GM18867 (cell line): ENCODE measurements around the gene OTOG.
A peak's percentile ranks its signal among the peaks of the same experiment; 100 is the strongest.

Experiments
- ATAC-seq: cut with Tn5 transposase; IDR thresholded peaks from one replicate; pipeline ENCODE4 v1.9.1; 2021; ENCODE audit warnings: mild to moderate bottlenecking, moderate library complexity; ENCODE audit not compliant: unreplicated experiment

OTOG gene

GRCh38 chr11:17547051-17547577, at the start of gene OTOG:
Gene OTOG (plus strand): TSS chr11:17547259. CDS start chr11:17547373, 114 bp downstream.
- no peak for ATAC-seq

- no peak for ATAC-seq
Observed at GRCh38 chr11:17498058-17498457, 49.0 kb upstream of the OTOG start.

- ATAC-seq = peak; percentile 74
Observed at GRCh38 chr11:17498475-17498874, 48.6 kb upstream of the OTOG start.

GRCh38 chr11:17500673-17501072, 46.4 kb upstream of the OTOG start:
- ATAC-seq = no peak

DNA sequence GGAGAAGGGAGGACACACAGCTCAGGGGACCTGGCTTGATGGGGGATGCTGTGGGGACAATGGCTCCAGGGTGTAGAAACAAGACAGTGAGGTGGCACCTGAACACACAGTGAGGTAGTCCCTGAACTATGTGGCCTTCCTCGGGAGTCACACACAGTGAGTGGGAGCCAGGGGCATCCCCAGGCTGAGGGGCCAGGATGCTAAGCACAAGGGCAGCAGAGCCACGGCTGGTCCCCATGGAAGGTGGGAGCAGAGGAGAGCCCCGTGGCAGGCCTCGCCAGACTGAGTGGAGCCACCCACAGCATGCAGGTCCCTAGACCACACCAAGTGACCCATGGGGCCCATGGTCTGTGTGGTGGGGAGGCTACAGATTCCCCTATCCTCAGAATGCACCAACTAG, 44.4 kb upstream of the OTOG start:
- no peak for ATAC-seq

DNA sequence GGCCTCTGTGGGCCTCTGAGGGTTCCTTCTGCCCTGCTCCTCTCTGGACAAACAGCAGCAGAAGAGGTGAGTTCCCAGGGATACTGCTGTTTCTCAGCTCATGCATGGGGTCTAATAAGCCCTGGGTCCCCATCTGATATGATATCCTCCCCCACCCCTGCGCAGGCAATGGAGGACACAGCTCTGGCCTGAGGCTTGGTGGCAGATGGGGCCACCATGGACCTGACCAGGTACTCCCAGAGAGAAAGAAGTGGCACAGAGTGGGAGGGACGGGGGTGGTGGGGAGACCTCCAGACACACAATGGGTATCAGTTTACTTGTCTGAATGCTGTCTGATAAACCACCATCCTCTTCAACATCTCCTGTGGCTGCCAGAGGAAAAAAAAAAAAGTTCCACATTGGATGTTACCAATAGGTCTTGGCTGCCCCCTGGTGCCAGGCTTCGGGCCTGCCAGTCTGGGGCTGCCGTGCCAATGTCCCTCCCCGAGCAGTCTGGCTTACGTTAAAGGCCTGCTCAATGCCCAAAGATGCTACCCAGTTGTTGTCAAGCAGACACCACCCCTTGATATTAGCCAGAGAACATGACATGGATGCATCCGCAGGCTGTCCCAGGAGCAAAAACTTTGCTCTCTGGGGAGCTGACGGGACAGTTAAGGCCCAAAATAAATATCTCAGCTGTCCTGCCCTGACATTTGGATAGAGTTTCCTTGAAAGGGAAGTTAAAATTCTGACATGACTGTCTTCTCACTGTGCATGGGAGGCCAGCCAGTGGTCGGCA, 42.5 kb upstream of the OTOG start:
- ATAC-seq = peak; percentile 65

- no peak for ATAC-seq
Observed at GRCh38 chr11:17505146-17505545, 41.9 kb upstream of the OTOG start.

- no peak for ATAC-seq
Observed at GRCh38 chr11:17506314-17506713, 40.7 kb upstream of the OTOG start.

DNA sequence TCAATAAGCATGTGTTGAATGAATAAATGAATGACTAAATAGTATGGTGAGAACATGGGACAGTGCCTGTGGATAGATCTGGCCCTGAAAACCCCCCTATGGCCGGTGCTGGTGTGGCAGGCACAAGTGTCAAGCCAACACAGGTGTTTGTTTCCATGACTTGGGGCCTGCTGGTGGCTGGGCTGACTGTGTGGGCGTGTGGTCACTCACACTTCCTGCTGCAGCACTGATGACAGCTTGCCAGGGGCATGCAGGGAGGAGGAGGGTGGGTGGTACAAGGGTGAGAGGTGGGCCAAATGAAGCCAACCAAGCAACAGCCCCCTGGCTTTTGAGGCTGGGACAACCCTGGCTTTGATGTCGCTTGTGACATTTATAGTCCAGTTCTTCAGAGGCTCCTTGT, 40.1 kb upstream of the OTOG start:
- ATAC-seq = peak; percentile 81

DNA sequence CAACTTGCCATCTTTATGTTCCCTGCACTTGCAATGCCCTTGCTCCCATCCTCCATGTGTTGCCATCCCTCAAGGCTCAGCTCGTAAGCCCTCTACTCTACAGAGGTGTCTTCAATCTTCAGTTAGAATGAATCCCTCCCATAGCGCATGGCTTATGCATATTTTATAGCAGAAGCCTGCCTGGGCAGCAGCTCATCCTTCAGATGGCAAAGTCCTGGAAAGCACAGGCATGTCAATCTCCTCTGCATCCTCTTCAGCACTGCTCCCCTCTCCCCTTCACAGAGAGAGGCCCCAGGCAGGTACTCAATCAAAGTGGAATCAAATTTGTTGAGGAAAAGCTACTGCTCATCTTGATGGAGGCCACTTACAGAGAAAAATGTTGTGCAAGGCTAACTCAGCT, 39.3 kb upstream of the OTOG start:
- ATAC-seq = no peak

DNA sequence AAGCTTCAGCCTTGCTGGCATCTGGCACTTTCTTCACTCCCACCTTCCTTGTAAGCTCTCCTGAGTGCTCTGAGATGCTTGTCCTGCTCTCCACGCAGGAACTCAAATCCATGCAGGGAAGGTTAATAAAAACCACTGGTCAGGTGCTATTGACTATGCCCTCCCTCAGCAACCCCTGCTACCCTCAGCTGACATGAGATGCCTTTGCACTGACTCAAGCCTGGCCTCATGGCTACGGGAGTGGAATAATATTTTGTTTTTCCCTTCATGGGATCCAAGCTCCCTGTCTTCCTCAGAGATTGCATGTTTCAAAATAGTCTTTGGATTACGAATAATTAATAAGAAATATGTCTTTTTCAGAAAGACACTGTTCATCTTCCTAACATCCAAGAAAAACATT, 38.8 kb upstream of the OTOG start:
- ATAC-seq = no peak

DNA sequence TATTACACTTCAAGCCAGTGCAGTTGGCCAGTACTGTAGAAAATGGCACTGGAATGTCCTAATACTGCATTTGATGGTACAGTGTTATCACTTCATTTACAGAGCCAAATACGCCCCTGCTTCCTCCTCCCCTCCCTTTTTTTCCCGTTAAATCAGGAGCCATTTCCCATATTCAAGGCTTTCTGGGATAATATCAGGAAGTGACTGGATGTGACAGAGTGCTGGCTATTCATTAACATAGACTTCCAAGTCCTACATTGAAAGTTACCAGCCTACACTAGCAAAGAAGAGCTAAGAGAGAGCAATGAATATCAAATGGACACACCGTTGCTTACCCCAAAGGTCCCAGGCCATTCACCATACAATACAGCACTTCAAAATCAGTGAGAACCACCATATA, 38.3 kb upstream of the OTOG start:
- ATAC-seq = no peak

DNA sequence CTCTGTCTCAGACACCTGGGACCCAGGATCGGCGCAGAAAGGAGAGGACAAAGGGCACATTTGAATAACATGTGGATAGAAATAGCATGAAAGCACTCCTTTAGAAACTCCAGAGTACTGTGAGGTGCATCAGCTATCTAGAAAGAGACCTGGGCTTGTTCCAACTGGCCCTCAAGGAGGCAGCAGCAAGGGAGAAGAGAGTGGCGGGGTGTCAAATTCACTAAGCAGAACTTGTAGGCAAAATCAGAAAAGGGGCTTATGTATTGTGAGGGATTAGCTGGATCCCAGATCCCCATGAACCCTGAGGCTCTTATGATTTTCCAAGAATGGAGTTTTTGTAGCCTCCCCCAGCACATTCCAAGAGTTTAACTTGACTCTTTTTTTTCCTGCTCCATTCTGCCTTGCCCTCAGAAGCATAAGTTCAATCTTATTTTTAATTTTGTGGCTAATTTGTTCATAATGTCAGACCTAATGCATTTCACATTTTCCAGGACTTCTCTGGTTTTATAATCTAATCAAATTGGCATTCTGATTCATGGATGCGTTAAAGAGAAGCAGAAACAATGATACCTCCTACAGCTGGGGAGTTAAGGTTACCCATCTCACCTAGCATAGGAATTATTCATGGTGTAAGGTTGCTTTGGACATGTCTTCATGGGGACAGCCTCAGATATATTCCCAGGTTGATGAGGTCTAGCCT, 36.4 kb upstream of the OTOG start:
- ATAC-seq = no peak

- ATAC-seq = no peak
Observed at GRCh38 chr11:17511571-17511970, 35.5 kb upstream of the OTOG start.

GRCh38 chr11:17512101-17512500, 35.0 kb upstream of the OTOG start:
- no peak for ATAC-seq

DNA sequence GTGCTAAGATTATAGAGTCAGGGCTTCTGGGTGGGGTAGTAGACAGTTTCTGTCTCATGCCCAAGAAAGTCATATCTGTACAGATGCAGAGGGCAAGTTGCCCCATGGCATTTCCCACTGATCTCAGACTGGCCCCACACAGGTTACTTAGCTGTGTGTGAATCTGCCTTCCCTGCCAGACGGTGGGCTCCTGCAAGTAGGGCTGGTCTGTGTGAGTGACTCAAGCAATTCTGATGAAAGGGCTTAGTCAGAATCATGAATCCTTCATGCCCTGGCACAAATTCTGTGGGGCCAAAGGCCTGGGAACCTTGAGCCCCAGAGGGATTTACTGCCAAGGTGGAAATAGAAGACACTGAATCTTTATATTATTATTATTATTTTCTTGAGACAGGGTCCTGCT, 33.2 kb upstream of the OTOG start:
- no peak for ATAC-seq

DNA sequence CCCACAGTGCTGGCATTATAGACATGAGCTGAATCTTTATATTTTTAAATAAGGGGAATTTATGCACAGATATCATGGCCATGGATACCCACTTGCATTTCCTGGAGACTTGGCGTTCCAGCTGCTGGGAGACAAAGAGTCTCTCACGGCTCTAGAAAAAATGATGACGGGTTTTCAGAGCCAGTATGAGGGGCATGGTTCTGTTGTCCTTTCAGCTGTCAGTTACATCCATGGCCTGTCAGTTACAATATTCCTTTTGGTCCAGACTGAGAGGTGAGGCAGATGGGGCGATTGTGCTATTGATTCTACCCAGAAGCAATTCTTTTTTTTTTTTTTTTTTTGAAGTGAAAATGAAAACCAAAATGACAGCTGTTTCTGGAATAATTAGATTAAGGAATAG, 32.6 kb upstream of the OTOG start:
- ATAC-seq = no peak

- no peak for ATAC-seq
Observed at GRCh38 chr11:17515443-17516176, 31.4 kb upstream of the OTOG start.

DNA sequence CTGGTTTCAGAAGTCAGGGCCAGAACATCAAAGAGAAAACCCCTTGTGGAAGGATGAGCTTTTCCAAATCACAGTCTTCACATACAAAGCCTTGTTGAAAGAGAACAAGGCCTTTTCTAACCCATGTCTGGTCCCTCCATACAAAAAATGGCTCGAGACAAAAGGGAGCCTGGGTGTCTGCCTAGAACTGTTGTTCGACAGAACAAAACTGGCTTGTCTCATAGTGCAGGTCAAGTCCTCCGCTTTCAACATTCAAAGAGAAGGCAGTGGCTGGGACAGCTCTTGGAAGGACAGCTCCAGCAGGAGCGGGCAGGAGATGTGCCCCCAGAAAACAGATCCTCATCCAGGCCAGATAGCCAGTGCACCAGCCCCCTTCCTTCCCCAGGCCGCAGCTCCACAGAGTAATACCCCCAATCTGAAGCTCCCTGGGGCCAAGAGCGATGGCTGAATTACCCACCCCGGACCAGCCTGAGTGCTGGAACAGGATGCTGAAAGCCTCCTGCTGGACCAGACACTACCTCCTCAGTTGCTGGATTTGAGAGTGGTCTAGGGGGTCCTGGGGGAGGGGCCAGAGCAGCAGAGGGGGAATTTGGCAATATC, 30.4 kb upstream of the OTOG start:
- no peak for ATAC-seq

DNA sequence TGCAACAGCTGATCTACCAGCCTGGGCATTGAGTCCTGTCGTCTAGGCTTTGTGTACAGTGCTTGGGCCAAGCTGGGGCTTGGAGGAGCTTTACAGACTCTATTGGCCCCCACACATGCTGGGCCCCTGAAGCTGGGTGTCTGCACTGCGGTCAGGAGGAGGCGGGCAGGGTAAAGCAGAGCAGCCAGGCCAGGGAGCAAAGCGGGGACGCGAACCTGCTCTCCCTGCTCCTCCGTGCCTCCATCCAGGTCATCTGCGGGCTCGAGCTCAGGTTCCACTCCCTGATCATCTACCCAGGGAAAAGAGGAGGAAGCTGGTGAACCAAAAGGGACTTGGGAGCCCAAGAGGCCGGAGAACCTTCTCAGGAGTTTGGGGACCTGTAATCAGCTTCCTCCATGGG, 29.9 kb upstream of the OTOG start:
- ATAC-seq = no peak

DNA sequence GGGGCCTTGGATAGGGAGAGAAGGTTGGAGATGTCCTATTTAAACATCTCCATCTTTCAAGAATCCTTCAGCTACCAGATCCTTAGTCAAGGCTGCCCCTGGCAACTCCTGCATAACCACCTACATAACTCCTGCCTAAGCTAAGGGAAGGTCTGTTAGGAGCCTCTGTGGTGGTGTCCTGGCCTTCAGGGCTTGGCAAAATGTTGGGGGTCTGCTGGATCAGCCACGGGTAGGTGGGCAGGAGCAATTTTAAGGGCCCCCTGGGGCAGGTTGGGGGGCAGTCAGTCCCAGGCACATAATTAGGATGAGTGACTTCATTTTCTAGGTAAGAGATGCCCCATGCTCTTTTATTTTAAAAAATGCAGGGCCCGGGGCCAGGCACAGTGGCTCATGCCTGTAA, 28.7 kb upstream of the OTOG start:
- ATAC-seq = no peak
